WI38 (cell line): ENCODE results near the gene MAGED4B.
"Not testable (repeated sequence)": the region's sequence is repeated elsewhere in the genome, so short reads cannot be mapped to it uniquely, and the experiment has no call there.

Experiments used
- H3K4me3 ChIP-seq: 2 replicates; pipeline ENCODE4 v1.5.1; 2011; ENCODE audit warnings: low read depth, mild to moderate bottlenecking, control low read depth, low read length
- CTCF ChIP-seq: IDR thresholded peaks from 2 replicates; pipeline ENCODE4 v1.5.1; 2012; ENCODE audit warnings: low read depth, mild to moderate bottlenecking, control low read depth, low read length

Gene MAGED4B

GRCh38 chrX:52068666-52069640, at the start of gene MAGED4B:
Gene MAGED4B (minus strand): TSS chrX:52069183. CDS start chrX:52068172, 1,011 bp downstream.
- H3K4me3 ChIP-seq, result not testable (repeated sequence)

GRCh38 chrX:52118262-52118661, 49.3 kb upstream of the MAGED4B start:
- H3K4me3 ChIP-seq, result no peak overlapping the region
- TF ChIP-seq CTCF, result no peak

- TF ChIP-seq CTCF, result no peak
- H3K4me3 ChIP-seq, result no peak overlapping the region
Observed at GRCh38 chrX:52082578-52082977, 13.6 kb upstream of the MAGED4B start.

GRCh38 chrX:52078131-52078530, 9.1 kb upstream of the MAGED4B start:
- TF ChIP-seq CTCF, result no peak

GRCh38 chrX:52042288-52042687, 26.7 kb downstream of the MAGED4B start:
- not testable (repeated sequence) for H3K4me3 ChIP-seq

More at GRCh38 chrX:52078131-52078530, 9.1 kb upstream of the MAGED4B start:
- no peak overlapping the region for H3K4me3 ChIP-seq

GRCh38 chrX:52034211-52034610, 34.8 kb downstream of the MAGED4B start:
- TF ChIP-seq CTCF, result no peak
- no peak overlapping the region for H3K4me3 ChIP-seq

GRCh38 chrX:52031371-52031770, 37.6 kb downstream of the MAGED4B start:
- TF ChIP-seq CTCF, result no peak
- H3K4me3 ChIP-seq, result no peak overlapping the region

GRCh38 chrX:52015794-52016193, 53.2 kb downstream of the MAGED4B start:
- TF ChIP-seq CTCF, result no peak
- no peak overlapping the region for H3K4me3 ChIP-seq
